GM12892 (cell line): ENCODE measurements around the gene SWT1.

ENCODE experiments used
- POLR2A ChIP-seq: IDR thresholded peaks from 2 replicates; pipeline ENCODE4 v1.6.1; 2011; ENCODE audit warnings: low read depth, low read length, control low read depth
- POLR2AphosphoS5 ChIP-seq: IDR thresholded peaks from 2 replicates; pipeline ENCODE4 v1.6.1; 2011; ENCODE audit warnings: low read depth, low read length, control low read depth

DNA sequence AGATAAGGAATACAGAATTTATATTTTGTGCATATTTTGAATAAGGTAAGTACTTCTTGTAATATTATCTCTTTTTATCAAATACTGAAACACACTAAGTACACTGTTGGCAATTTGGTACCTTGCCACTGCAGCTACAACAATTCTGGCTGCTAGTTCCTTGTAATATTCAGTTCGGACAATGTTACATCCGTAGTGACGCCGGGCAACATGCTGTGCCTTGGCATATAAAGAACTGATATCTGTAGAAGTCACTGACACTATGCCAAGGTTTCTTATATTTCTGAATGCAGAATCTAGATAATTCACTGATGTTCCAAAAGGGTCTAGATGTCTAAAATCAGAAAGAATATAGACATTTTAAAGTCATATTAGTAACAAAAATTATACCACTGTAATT lies 17.7 kb upstream of the SWT1 start:
- no peak for TF ChIP-seq POLR2AphosphoS5
- TF ChIP-seq POLR2A: no peak
